Measurements from ENCODE around the gene ANP32E.
"Not testable (repeated sequence)": the region's sequence is repeated elsewhere in the genome, so short reads cannot be mapped to it uniquely, and the experiment has no call there.

ANP32E gene

GRCh38 chr1:150236614-150237100 lies 745 bp upstream of the ANP32E start:
- H3K9me3 Mint-ChIP-seq: no peaks in the 10 kb centered on the region
- no peak overlapping the region for H3K4me3 Mint-ChIP-seq
- peaks cover 17% of the 10 kb centered on the region for H3K4me1 Mint-ChIP-seq (ENCODE audit: low read depth)
- peaks cover 11% of the 10 kb centered on the region for H3K36me3 Mint-ChIP-seq (ENCODE audit: low read depth)
- intact Hi-C loops (cut with micrococcal nuclease): loop anchor here (2.0 to 10.0 kb wide), 2 partner anchors 32 to 72 kb away; partner anchors contain the start of gene APH1A
- peaks cover 1% of the 10 kb centered on the region for H3K27me3 Mint-ChIP-seq
- no peak overlapping the region for H3K27ac Mint-ChIP-seq

GRCh38 chr1:150235294-150235851 lies 539 bp downstream of the ANP32E start:
- intact Hi-C loops (cut with micrococcal nuclease): loop anchor here (10.0 kb wide), 1 partner anchor 71 kb away; no protein-coding TSS in a partner anchor
- peaks cover 1% of the 10 kb centered on the region for H3K27me3 Mint-ChIP-seq
- H3K36me3 Mint-ChIP-seq (ENCODE audit: low read depth): peaks cover 17% of the 10 kb centered on the region
- peaks cover 17% of the 10 kb centered on the region for H3K4me1 Mint-ChIP-seq (ENCODE audit: low read depth)
- H3K27ac Mint-ChIP-seq: no peak overlapping the region
- H3K4me3 Mint-ChIP-seq: no peak overlapping the region
- H3K9me3 Mint-ChIP-seq: no peaks in the 10 kb centered on the region

GRCh38 chr1:150234566-150235293 lies 1.2 kb downstream of the ANP32E start:
- Mint-ChIP-seq H3K4me1 (ENCODE audit: low read depth) (peaks cover 17% of the 10 kb centered on the region), H3K27ac (no peak overlapping the region), H3K9me3 (no peaks in the 10 kb centered on the region), H3K27me3 (peaks cover 1% of the 10 kb centered on the region), H3K4me3 (no peak overlapping the region), H3K36me3 (ENCODE audit: low read depth) (peaks cover 24% of the 10 kb centered on the region)
- intact Hi-C loops (cut with micrococcal nuclease): loop anchor here (10.0 kb wide), 1 partner anchor 70 kb away; no protein-coding TSS in a partner anchor

- peaks cover 29% of the 10 kb centered on the region for H3K36me3 Mint-ChIP-seq (ENCODE audit: low read depth)
- intact Hi-C loops (cut with micrococcal nuclease): loop anchor here (10.0 kb wide), 1 partner anchor 69 kb away; no protein-coding TSS in a partner anchor
- no peak overlapping the region for H3K4me3 Mint-ChIP-seq
- H3K4me1 Mint-ChIP-seq (ENCODE audit: low read depth): peaks cover 17% of the 10 kb centered on the region
- no peaks in the 10 kb centered on the region for H3K9me3 Mint-ChIP-seq
- no peak overlapping the region for H3K27ac Mint-ChIP-seq
- no peaks in the 10 kb centered on the region for H3K27me3 Mint-ChIP-seq
These were observed 1.7 kb downstream of the ANP32E start for GRCh38 chr1:150234309-150234565.

GRCh38 chr1:150233359-150234308 lies 2.3 kb downstream of the ANP32E start:
- peaks cover 35% of the 10 kb centered on the region for H3K36me3 Mint-ChIP-seq (ENCODE audit: low read depth)
- no peak overlapping the region for H3K4me3 Mint-ChIP-seq
- no peak overlapping the region for H3K27ac Mint-ChIP-seq
- no peaks in the 10 kb centered on the region for H3K27me3 Mint-ChIP-seq
- intact Hi-C loops (cut with micrococcal nuclease): loop anchor here (10.0 kb wide), 1 partner anchor 69 kb away; no protein-coding TSS in a partner anchor
- H3K4me1 Mint-ChIP-seq (ENCODE audit: low read depth): peaks cover 17% of the 10 kb centered on the region
- no peaks in the 10 kb centered on the region for H3K9me3 Mint-ChIP-seq

- intact Hi-C loops (cut with micrococcal nuclease): loop anchor here (10.0 kb wide), 1 partner anchor 68 kb away; no protein-coding TSS in a partner anchor
- H3K9me3 Mint-ChIP-seq, H3K4me3 Mint-ChIP-seq, H3K27ac Mint-ChIP-seq, H3K27me3 Mint-ChIP-seq: not testable (repeated sequence)
- peaks cover 42% of the 10 kb centered on the region for H3K36me3 Mint-ChIP-seq (ENCODE audit: low read depth)
- H3K4me1 Mint-ChIP-seq (ENCODE audit: low read depth): peaks cover 17% of the 10 kb centered on the region
These were observed 3.0 kb downstream of the ANP32E start for GRCh38 chr1:150232921-150233320.

GRCh38 chr1:150228246-150228645 lies 7.7 kb downstream of the ANP32E start:
- peaks cover 73% of the 10 kb centered on the region for H3K36me3 Mint-ChIP-seq (ENCODE audit: low read depth)
- H3K4me1 Mint-ChIP-seq (ENCODE audit: low read depth): peaks cover 21% of the 10 kb centered on the region
- not testable (repeated sequence) for H3K27ac Mint-ChIP-seq, H3K9me3 Mint-ChIP-seq, H3K27me3 Mint-ChIP-seq, H3K4me3 Mint-ChIP-seq
- intact Hi-C loops (cut with micrococcal nuclease): loop anchor here (10.0 kb wide), 1 partner anchor 153 kb away; no protein-coding TSS in a partner anchor

GRCh38 chr1:150227228-150227627 lies 8.7 kb downstream of the ANP32E start:
- H3K36me3 Mint-ChIP-seq (ENCODE audit: low read depth): peaks cover 78% of the 10 kb centered on the region
- intact Hi-C loops (cut with micrococcal nuclease): loop anchor here (10.0 kb wide), 1 partner anchor 152 kb away; no protein-coding TSS in a partner anchor
- H3K27me3 Mint-ChIP-seq: no peaks in the 10 kb centered on the region
- H3K4me1 Mint-ChIP-seq (ENCODE audit: low read depth): peaks cover 16% of the 10 kb centered on the region
- no peak overlapping the region for H3K27ac Mint-ChIP-seq
- H3K4me3 Mint-ChIP-seq: no peak overlapping the region
- no peaks in the 10 kb centered on the region for H3K9me3 Mint-ChIP-seq

GRCh38 chr1:150226486-150226885 lies 9.4 kb downstream of the ANP32E start:
- no peaks in the 10 kb centered on the region for H3K27me3 Mint-ChIP-seq
- H3K36me3 Mint-ChIP-seq (ENCODE audit: low read depth): peaks cover 78% of the 10 kb centered on the region
- H3K9me3 Mint-ChIP-seq: no peaks in the 10 kb centered on the region
- H3K4me1 Mint-ChIP-seq (ENCODE audit: low read depth): peaks cover 16% of the 10 kb centered on the region
- no peak overlapping the region for H3K4me3 Mint-ChIP-seq
- no peak overlapping the region for H3K27ac Mint-ChIP-seq
- intact Hi-C loops (cut with micrococcal nuclease): loop anchor here (10.0 kb wide), 1 partner anchor 152 kb away; no protein-coding TSS in a partner anchor

- Mint-ChIP-seq H3K9me3 (no peaks in the 10 kb centered on the region), H3K36me3 (ENCODE audit: low read depth) (peaks cover 81% of the 10 kb centered on the region), H3K27ac (no peak overlapping the region), H3K27me3 (no peaks in the 10 kb centered on the region), H3K4me3 (no peak overlapping the region), H3K4me1 (ENCODE audit: low read depth) (peaks cover 16% of the 10 kb centered on the region)
- intact Hi-C loops (cut with micrococcal nuclease): loop anchor here (10.0 kb wide), 1 partner anchor 151 kb away; no protein-coding TSS in a partner anchor
These were observed 10.4 kb downstream of the ANP32E start for GRCh38 chr1:150225546-150225945.

GRCh38 chr1:150224983-150225382 lies 10.9 kb downstream of the ANP32E start:
- peaks cover 80% of the 10 kb centered on the region for H3K36me3 Mint-ChIP-seq (ENCODE audit: low read depth)
- no peak overlapping the region for H3K4me3 Mint-ChIP-seq
- H3K9me3 Mint-ChIP-seq: no peaks in the 10 kb centered on the region
- H3K27ac Mint-ChIP-seq: no peak overlapping the region
- intact Hi-C loops (cut with micrococcal nuclease): loop anchor here (10.0 kb wide), 1 partner anchor 150 kb away; no protein-coding TSS in a partner anchor
- H3K27me3 Mint-ChIP-seq: no peaks in the 10 kb centered on the region
- H3K4me1 Mint-ChIP-seq (ENCODE audit: low read depth): peaks cover 16% of the 10 kb centered on the region

GRCh38 chr1:150221552-150221951 lies 14.4 kb downstream of the ANP32E start:
- peaks cover 49% of the 10 kb centered on the region for H3K36me3 Mint-ChIP-seq (ENCODE audit: low read depth)
- no peak overlapping the region for H3K27ac Mint-ChIP-seq

GRCh38 chr1:150215855-150216254 lies 20.1 kb downstream of the ANP32E start:
- H3K4me1 Mint-ChIP-seq (ENCODE audit: low read depth); H3K27me3 Mint-ChIP-seq; H3K4me3 Mint-ChIP-seq; intact Hi-C loops (cut with micrococcal nuclease); H3K27ac Mint-ChIP-seq; H3K9me3 Mint-ChIP-seq: not testable (repeated sequence)
- H3K36me3 Mint-ChIP-seq (ENCODE audit: low read depth): peaks cover 11% of the 10 kb centered on the region

More at GRCh38 chr1:150221552-150221951, 14.4 kb downstream of the ANP32E start:
- intact Hi-C loops (cut with micrococcal nuclease): loop anchor here (10.0 kb wide), 1 partner anchor 147 kb away; no protein-coding TSS in a partner anchor
- Mint-ChIP-seq H3K9me3 (no peaks in the 10 kb centered on the region), H3K4me3 (no peak overlapping the region), H3K27me3 (no peaks in the 10 kb centered on the region), H3K4me1 (ENCODE audit: low read depth) (peaks cover 16% of the 10 kb centered on the region)
